IMR-90 (cell line): Measurements from ENCODE around the gene ARHGEF17. TPM values are rescaled to one million over a fixed set of nuclear protein-coding genes. Genes with fewer than 3 reads are reported as not detected.

Experiments
- ATAC-seq: fragments of 200-7000 bp; cut with Tn5 transposase; 2 replicates; pipeline ENCODE4 v1.9.1; 2020; ENCODE audit warnings: low read depth, mild to moderate bottlenecking, moderate library complexity
- BruUV-seq: library from RNA; stranded (reverse); fragments of 400-500 nt; replicated peaks from 2 replicates; lab custom pipeline; 2021; lab: Mats Ljungman, UMichigan
- CTCF ChIA-PET: fragments of 300-600 bp; formaldehyde crosslinking; extraction: SDS; loops from one replicate; lab custom pipeline; 2021; ENCODE audit warnings: antibody characterized with exemption; lab: Yijun Ruan, JAX
- POLR2A ChIA-PET: fragments of 300-600 bp; sonication (Branson Sonifier 250); formaldehyde crosslinking; loops from one replicate; lab custom pipeline; 2022; ENCODE audit warnings: antibody characterized with exemption; ENCODE audit not compliant: unreplicated experiment; lab: Charles Lee
- DNase-seq: peaks from one replicate; pipeline ENCODE4 v3.0.0; 2013
- H2AFZ ChIP-seq: replicated peaks from 2 replicates; pipeline ENCODE3; 2013; ENCODE audit warnings: low read length, mild to moderate bottlenecking; ENCODE audit not compliant: poor library complexity
- H2AK5ac ChIP-seq: 2 replicates; pipeline ENCODE4 v1.6.1; 2013; ENCODE audit warnings: low read depth, low read length, inconsistent platforms
- H2AK9ac ChIP-seq: replicated peaks from 2 replicates; pipeline ENCODE3; 2013; ENCODE audit warnings: mild to moderate bottlenecking, low read depth, low read length, moderate library complexity; ENCODE audit not compliant: poor library complexity
- H2BK120ac ChIP-seq: 2 replicates; pipeline ENCODE4 v1.6.1; 2013; ENCODE audit warnings: low read depth, low read length, inconsistent platforms
- H2BK15ac ChIP-seq: 3 replicates; pipeline ENCODE4 v1.6.1; 2013; ENCODE audit warnings: low read depth, low read length, inconsistent platforms
- H2BK20ac ChIP-seq: 2 replicates; pipeline ENCODE4 v1.6.1; 2013; ENCODE audit warnings: low read depth, mild to moderate bottlenecking, inconsistent platforms, low read length, moderate library complexity
- H2BK5ac ChIP-seq: 2 replicates; pipeline ENCODE4 v1.6.1; 2013; ENCODE audit warnings: mild to moderate bottlenecking, low read depth, low read length, inconsistent platforms; ENCODE audit not compliant: poor library complexity, severe bottlenecking
- H3K14ac ChIP-seq: replicated peaks from 2 replicates; pipeline ENCODE4 v1.6.1; 2013; ENCODE audit warnings: low read depth, low read length, inconsistent platforms
- H3K18ac ChIP-seq: 2 replicates; pipeline ENCODE4 v1.6.1; 2013; ENCODE audit warnings: low read depth, low read length, control low read depth
- H3K23ac ChIP-seq: 2 replicates; pipeline ENCODE4 v1.6.1; 2013; ENCODE audit warnings: low read depth, low read length, inconsistent platforms
- H3K27ac ChIP-seq: 2 replicates; pipeline ENCODE4 v1.5.1; 2013; ENCODE audit warnings: mild to moderate bottlenecking, control low read depth, low read length; ENCODE audit not compliant: insufficient read depth
- H3K27me3 ChIP-seq: 2 replicates; pipeline ENCODE4 v1.6.1; 2013; ENCODE audit warnings: low read length; ENCODE audit not compliant: control insufficient read depth, insufficient read depth
- H3K36me3 ChIP-seq: 2 replicates; pipeline ENCODE4 v1.6.1; 2013; ENCODE audit warnings: low read length, mixed read lengths; ENCODE audit not compliant: control insufficient read depth, insufficient read depth
- H3K4ac ChIP-seq: 2 replicates; pipeline ENCODE4 v1.6.1; 2013; ENCODE audit warnings: low read depth, low read length, inconsistent platforms
- H3K4me1 ChIP-seq: 2 replicates; pipeline ENCODE4 v1.6.1; 2013; ENCODE audit warnings: low read length, mixed read lengths; ENCODE audit not compliant: control insufficient read depth, insufficient read depth
- H3K4me2 ChIP-seq: 2 replicates; pipeline ENCODE4 v1.6.1; 2013; ENCODE audit warnings: low read depth, mild to moderate bottlenecking, control low read depth, low read length, moderate library complexity
- H3K4me3 ChIP-seq: 2 replicates; pipeline ENCODE4 v1.5.1; 2013; ENCODE audit warnings: low read depth, mild to moderate bottlenecking, control low read depth, low read length, moderate library complexity; ENCODE audit not compliant: insufficient read depth
- H3K56ac ChIP-seq: 2 replicates; pipeline ENCODE4 v1.6.1; 2013; ENCODE audit warnings: low read length, inconsistent platforms; ENCODE audit not compliant: insufficient read depth; ENCODE audit errors: extremely low read depth
- H3K79me1 ChIP-seq, 2 experiments: 2 replicates each; pipeline ENCODE4 v1.6.1; 2013; ENCODE audit warnings: low read length in 2 of 2, inconsistent platforms in 1 of 2, low read depth in 1 of 2
- H3K9ac ChIP-seq: 2 replicates; pipeline ENCODE4 v1.6.1; 2013; ENCODE audit warnings: low read depth, low read length, control low read depth
- H3K9me1 ChIP-seq: 2 replicates; pipeline ENCODE4 v1.6.1; 2013; ENCODE audit warnings: low read length, inconsistent platforms; ENCODE audit not compliant: insufficient read depth
- H3K9me3 ChIP-seq: 2 replicates; pipeline ENCODE4 v1.6.1; 2013; ENCODE audit warnings: low read length; ENCODE audit not compliant: control insufficient read depth, insufficient read depth
- H4K20me1 ChIP-seq: 2 replicates; pipeline ENCODE4 v1.6.1; 2013; ENCODE audit warnings: low read length, inconsistent platforms; ENCODE audit not compliant: insufficient read depth
- H4K5ac ChIP-seq: 2 replicates; pipeline ENCODE4 v1.6.1; 2013; ENCODE audit warnings: mild to moderate bottlenecking, low read depth, low read length, control low read depth
- H4K8ac ChIP-seq, 2 experiments: 2 replicates each; pipeline ENCODE4 v1.6.1; 2013; ENCODE audit warnings: low read depth in 2 of 2, low read length in 2 of 2, control low read depth in 1 of 2, inconsistent platforms in 1 of 2
- H4K91ac ChIP-seq: 2 replicates; pipeline ENCODE4 v1.6.1; 2013; ENCODE audit warnings: low read depth, low read length, inconsistent platforms; ENCODE audit not compliant: insufficient read depth
- ELK1 ChIP-seq: fragments of 150-350 bp; IDR thresholded peaks from 2 replicates; pipeline ENCODE4 v1.6.1; 2016; ENCODE audit warnings: low read depth, mild to moderate bottlenecking, low read length, moderate library complexity, borderline replicate concordance
- MAFK ChIP-seq: IDR thresholded peaks from 2 replicates; pipeline ENCODE4 v1.6.1; 2012; ENCODE audit warnings: low read depth, low read length, improper control_type of control experiment
- MAZ ChIP-seq: IDR thresholded peaks from 2 replicates; pipeline ENCODE4 v1.6.1; 2012; ENCODE audit warnings: low read depth, mild to moderate bottlenecking, low read length, improper control_type of control experiment, moderate library complexity, borderline replicate concordance
- NFE2L2 ChIP-seq: fragments of 150-350 bp; IDR thresholded peaks from 2 replicates; pipeline ENCODE4 v1.6.1; 2016; ENCODE audit warnings: low read depth, mild to moderate bottlenecking, low read length
- RCOR1 ChIP-seq: IDR thresholded peaks from 2 replicates; pipeline ENCODE4 v1.6.1; 2012; ENCODE audit warnings: mild to moderate bottlenecking, low read length, improper control_type of control experiment; ENCODE audit not compliant: insufficient replicate concordance
- whole genome bisulfite sequencing, 2 experiments: methylation state at CpG; one replicate each; pipeline versions ENCODE4 v1.1.5 to v1.1.7; 2013; ENCODE audit warnings: missing lambda C conversion rate in 2 of 2; ENCODE audit not compliant: insufficient read length in 1 of 2; ENCODE audit errors: extremely low coverage in 2 of 2; 5-methylcytosine and 5-hydroxymethylcytosine counted together
- dilution Hi-C: fragments of 300-500 bp; cut with HindIII; formaldehyde crosslinking; loops from one replicate; pipeline ENCODE4 v1.14.3; 2018; ENCODE audit warnings: low sequenced_read_pairs; ENCODE audit not compliant: unreplicated experiment
- in situ Hi-C: fragments of 300-500 bp; cut with MboI; formaldehyde crosslinking; loops from 3 replicates; pipeline ENCODE4 v1.14.3; 2019; ENCODE audit warnings: low sequenced_read_pairs, inconsistent platforms, mixed read lengths
- intact Hi-C: fragments of 100-400 bp; cut with micrococcal nuclease; formaldehyde crosslinking; loops from 2 replicates; pipeline ENCODE4 v1.10.0; 2022
- polyA plus RNA-seq, 3 experiments: library from polyadenylated mRNA; depleted of rRNA; stranded (reverse); fragments of >200 nt; gene quantifications; 2 replicates each; pipeline ENCODE4 v1.2.3, GENCODE V29; 2012; ENCODE audit warnings: low replicate concordance in 1 of 3
- total RNA-seq: library from RNA; depleted of rRNA; stranded (reverse); fragments of >200 nt; gene quantifications from 2 replicates; pipeline ENCODE4 v1.2.3, GENCODE V29; 2012

Gene ARHGEF17
- total and polyA plus RNA-seq, 2 of the 4 experiments (the other 2 are of a cell fraction): 21.7 to 97.7 TPM

- peaks cover 15 to 42% of the 10 kb centered on the region in 2 experiments; a peak in 3 of 4 replicates for H3K79me1 ChIP-seq
- peak overlapping the region; percentile 84; the same call in 1 of the 2 replicates for H3K23ac ChIP-seq
- TF ChIP-seq MAZ (no peak), MAFK (no peak), NFE2L2 (no peak), RCOR1 (no peak), ELK1 (no peak)
- POLR2A ChIA-PET: no interaction called here
- no peak overlapping the region for H3K4me2 ChIP-seq
- DNase-seq: no peak
- no peak for ATAC-seq
- H3K27ac ChIP-seq: no peak overlapping the region
- 0 out of 3 replicates have a peak overlapping the region, but pooled peaks have one; percentile 41 for H2BK15ac ChIP-seq
- H2AFZ ChIP-seq: peak overlapping the region; percentile 95
- peak overlapping the region; percentile 82 for H3K4ac ChIP-seq
- peak overlapping the region; percentile 0; the same call in 1 of the 2 replicates for H4K5ac ChIP-seq
- no peak overlapping the region for H3K9ac ChIP-seq
- in situ Hi-C loops (no loop called here), intact Hi-C loops (loop anchor here (5.0 kb wide), 1 partner anchor 68 kb away; the partner anchor contains the start of gene ARHGEF17), dilution Hi-C loops (no loop called here)
- no peak overlapping the region for H2BK5ac ChIP-seq
- peak overlapping the region; percentile 62 to 96 for H4K8ac ChIP-seq
- H3K36me3 ChIP-seq: no peaks in the 10 kb centered on the region
- H2BK120ac ChIP-seq: peak overlapping the region; percentile 72
- no peaks in the 10 kb centered on the region for H3K9me3 ChIP-seq
- CTCF ChIA-PET: interaction anchor here (1.6 kb wide), 1 partner anchor 18 kb away, joined by 5 read pairs; no protein-coding TSS in a partner anchor
- no peak overlapping the region; the same call in 1 of the 2 replicates for H3K14ac ChIP-seq
- WGBS, 2 experiments: 50% methylated on average over 2 of the region's 6 CpGs; no CpG with 5 or more reads in 1 of the 2 experiments
- H4K91ac ChIP-seq: peak overlapping the region; percentile 62
- no peak overlapping the region for H3K4me3 ChIP-seq
- peaks cover 6% of the 10 kb centered on the region; the same call in 1 of the 2 replicates for H3K4me1 ChIP-seq
- no TSS peak for BruUV-seq
- H2AK5ac ChIP-seq: peak overlapping the region; percentile 77
- no peak overlapping the region for H2BK20ac ChIP-seq
- H4K20me1 ChIP-seq: peaks cover 33% of the 10 kb centered on the region; the same call in 1 of the 2 replicates
- H3K27me3 ChIP-seq: no peaks in the 10 kb centered on the region
- H2AK9ac ChIP-seq: peak overlapping the region; percentile 11
- peaks cover 6% of the 10 kb centered on the region; the same call in 1 of the 2 replicates for H3K9me1 ChIP-seq
- no peak overlapping the region for H3K56ac ChIP-seq
- no peak overlapping the region for H3K18ac ChIP-seq
Measured at GRCh38 chr11:73375830-73376159, 67.7 kb downstream of the ARHGEF17 start.
